Prostate gland (tissue), 2 donors: ENCODE results near the gene OR4D6. TPM values are rescaled to one million over a fixed set of nuclear protein-coding genes. Genes with fewer than 3 reads are reported as not detected.

ENCODE experiments used
- DNase-seq: peaks from one replicate; pipeline ENCODE4 v3.0.0-alpha.2; 2019; ENCODE audit warnings: low spot score
- H3K27ac ChIP-seq, 2 donors: fragments of 200-600 bp; sonication (generic); 2 replicates each; pipeline ENCODE4 v1.5.1; 2017 to 2019
- H3K27me3 ChIP-seq: fragments of 200-600 bp; sonication (generic); replicated peaks from 2 replicates; pipeline ENCODE4 v1.5.1; 2019; ENCODE audit not compliant: insufficient read depth
- H3K36me3 ChIP-seq, 2 donors: fragments of 200-600 bp; sonication (generic); 1 replicate in 1 of 2; 2 replicates in 1 of 2; pipeline versions ENCODE4 v1.5.1 to v1.8.1; 2017 to 2019
- H3K4me1 ChIP-seq: fragments of 200-600 bp; sonication (generic); replicated peaks from 2 replicates; pipeline ENCODE4 v1.5.1; 2019
- H3K4me3 ChIP-seq, 2 donors: fragments of 200-600 bp; sonication (generic); 2 replicates each; pipeline ENCODE4 v1.5.1; 2017 to 2019
- H3K9me3 ChIP-seq: fragments of 200-600 bp; sonication (generic); 2 replicates; pipeline ENCODE4 v1.5.1; 2017
- CTCF ChIP-seq, 4 experiments: fragments of 200-600 bp in 2 of 4; fragments of 450-650 bp in 2 of 4; sonication (generic) in 2 of 4; IDR thresholded peaks; 1 replicate in 3 of 4; 2 replicates in 1 of 4; pipeline ENCODE4 v1.5.1; 2016 to 2019; ENCODE audit warnings: antibody characterized with exemption in 4 of 4, mild to moderate bottlenecking in 2 of 4, moderate library complexity in 2 of 4
- POLR2A ChIP-seq: fragments of 450-650 bp; IDR thresholded peaks from one replicate; pipeline ENCODE4 v1.6.1; 2016; ENCODE audit warnings: antibody characterized with exemption, mild to moderate bottlenecking
- POLR2AphosphoS5 ChIP-seq: sonication (generic); formaldehyde crosslinking; IDR thresholded peaks from one replicate; pipeline ENCODE4 v1.6.1; 2017; ENCODE audit warnings: antibody characterized with exemption
- WGBS: methylation state at CpG from one replicate; pipeline ENCODE4 v1.1.5; 2018; 5-methylcytosine and 5-hydroxymethylcytosine counted together
- intact Hi-C: fragments of 100-400 bp; cut with DNase I; formaldehyde crosslinking; loops from one replicate; pipeline ENCODE4 v1.14.2; 2022
- total RNA-seq, 2 donors: library from RNA; depleted of rRNA; stranded (reverse); fragments of >200 nt; gene quantifications; one replicate each; pipeline ENCODE4 v1.1.0, GENCODE V29; 2016

OR4D6 gene
- total RNA-seq, result not detected

GRCh38 chr11:59456661-59457060 lies at the start of gene OR4D6:
Gene OR4D6, plus strand, starts transcription at chr11:59456961. Its CDS starts 0 bp downstream, at chr11:59456961.
- H3K9me3 ChIP-seq, result no peaks in the 10 kb centered on the region
- no peaks in the 10 kb centered on the region for H3K27me3 ChIP-seq
- no peak for DNase-seq
- H3K27ac ChIP-seq, result no peak within 1 kb of the TSS
- WGBS, result 85% methylated on average over 2 of the region's 2 CpGs
- TF ChIP-seq POLR2AphosphoS5 (no peak), POLR2A (no peak), CTCF (IDR thresholded peaks at IDR 0.05) (no peak)
- no peaks in the 10 kb centered on the region for H3K36me3 ChIP-seq
- no peak within 1 kb of the TSS for H3K4me3 ChIP-seq
- intact Hi-C loops, result no loop called here
- H3K4me1 ChIP-seq, result no peaks in the 10 kb centered on the region

GRCh38 chr11:59413646-59414045 lies 43.1 kb upstream of the OR4D6 start:
- H3K36me3 ChIP-seq, result no peaks in the 10 kb centered on the region
- H3K27me3 ChIP-seq, result no peaks in the 10 kb centered on the region
- 79% methylated on average over 2 of the region's 2 CpGs for WGBS
- no peak for DNase-seq
- H3K9me3 ChIP-seq, result no peaks in the 10 kb centered on the region
- TF ChIP-seq POLR2AphosphoS5 (no peak), POLR2A (no peak), CTCF (IDR thresholded peaks at IDR 0.05) (no peak)
- no peaks in the 10 kb centered on the region for H3K4me1 ChIP-seq
- H3K27ac ChIP-seq, result no peak overlapping the region
- intact Hi-C loops, result no loop called here
- no peak overlapping the region for H3K4me3 ChIP-seq

- DNase-seq, result no peak
- H3K27me3 ChIP-seq, result no peaks in the 10 kb centered on the region
- no peaks in the 10 kb centered on the region for H3K36me3 ChIP-seq
- H3K4me1 ChIP-seq, result no peaks in the 10 kb centered on the region
- TF ChIP-seq POLR2A (no peak), CTCF (IDR thresholded peaks at IDR 0.05) (no peak), POLR2AphosphoS5 (no peak)
- 65% methylated on average over 1 of the region's 1 CpG for WGBS
- intact Hi-C loops, result no loop called here
- no peak overlapping the region for H3K4me3 ChIP-seq
- no peak overlapping the region for H3K27ac ChIP-seq
- H3K9me3 ChIP-seq, result no peaks in the 10 kb centered on the region
Observed at GRCh38 chr11:59415111-59415510, 41.6 kb upstream of the OR4D6 start.

GRCh38 chr11:59416613-59417012 lies 40.1 kb upstream of the OR4D6 start:
- intact Hi-C loops, result no loop called here
- WGBS, result 85% methylated on average over 5 of the region's 5 CpGs
- no peaks in the 10 kb centered on the region for H3K27me3 ChIP-seq
- H3K36me3 ChIP-seq, result no peaks in the 10 kb centered on the region
- H3K9me3 ChIP-seq, result no peaks in the 10 kb centered on the region
- H3K4me1 ChIP-seq, result no peaks in the 10 kb centered on the region
- no peak for DNase-seq
- no peak overlapping the region for H3K4me3 ChIP-seq
- TF ChIP-seq POLR2AphosphoS5, result no peak
- no peak for TF ChIP-seq CTCF (IDR thresholded peaks at IDR 0.05)
- no peak for TF ChIP-seq POLR2A
- no peak overlapping the region for H3K27ac ChIP-seq

- Histone ChIP-seq H3K27me3 (no peaks in the 10 kb centered on the region), H3K4me3 (no peak overlapping the region), H3K9me3 (no peaks in the 10 kb centered on the region), H3K27ac (no peak overlapping the region), H3K36me3 (no peaks in the 10 kb centered on the region), H3K4me1 (no peaks in the 10 kb centered on the region)
- 76% methylated on average over 5 of the region's 5 CpGs for WGBS
- TF ChIP-seq POLR2A (no peak), POLR2AphosphoS5 (no peak), CTCF (IDR thresholded peaks at IDR 0.05) (no peak)
- no peak for DNase-seq
- intact Hi-C loops, result no loop called here
Observed at GRCh38 chr11:59417023-59417422, 39.7 kb upstream of the OR4D6 start.
